ENCODE measurements around the gene PTPRD.

The PTPRD gene

DNA sequence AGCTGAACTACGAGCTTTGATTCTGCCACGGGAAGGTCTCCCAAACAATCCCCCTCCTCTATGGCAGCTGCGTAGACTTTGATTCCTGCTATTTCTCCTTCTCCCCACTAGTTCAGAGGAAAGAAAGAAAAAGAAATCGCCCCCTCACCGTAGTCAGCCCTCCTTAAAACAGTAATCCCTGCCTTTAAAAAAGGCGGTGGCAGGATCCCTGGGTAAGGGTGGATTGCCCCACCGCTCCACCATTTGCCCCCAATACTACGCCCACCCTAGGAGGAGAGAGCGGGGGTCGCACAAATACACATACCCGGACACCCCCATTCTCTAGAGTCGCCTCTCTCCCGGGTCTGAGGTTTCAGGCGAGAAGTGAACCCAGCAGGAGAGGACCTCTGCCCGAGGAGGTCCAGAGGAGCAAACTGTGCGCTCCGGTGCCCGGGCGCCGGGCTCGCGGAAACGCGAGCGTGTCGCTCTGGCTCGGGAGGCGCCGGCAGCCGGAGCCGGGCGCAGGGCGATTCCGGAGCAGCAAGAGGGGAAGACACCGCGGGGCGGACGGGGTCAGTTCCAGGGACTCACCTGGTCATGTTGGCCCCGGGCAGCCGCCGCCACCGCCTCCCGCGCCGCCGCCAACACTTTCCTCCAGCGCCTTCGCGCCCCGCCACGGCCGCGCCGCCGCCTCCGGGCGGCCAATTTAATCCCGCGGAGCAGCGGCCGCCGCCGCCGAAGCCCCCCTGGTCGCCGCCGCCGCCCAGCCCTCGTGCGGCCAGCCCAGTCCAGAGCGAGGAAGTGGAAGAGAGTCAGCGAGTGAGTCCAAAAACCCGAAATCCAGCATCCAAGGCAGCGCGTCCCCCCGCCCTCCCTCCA is 1755.5 kb downstream of the PTPRD start (continued):
- TF ChIP-seq, protein P1, sequence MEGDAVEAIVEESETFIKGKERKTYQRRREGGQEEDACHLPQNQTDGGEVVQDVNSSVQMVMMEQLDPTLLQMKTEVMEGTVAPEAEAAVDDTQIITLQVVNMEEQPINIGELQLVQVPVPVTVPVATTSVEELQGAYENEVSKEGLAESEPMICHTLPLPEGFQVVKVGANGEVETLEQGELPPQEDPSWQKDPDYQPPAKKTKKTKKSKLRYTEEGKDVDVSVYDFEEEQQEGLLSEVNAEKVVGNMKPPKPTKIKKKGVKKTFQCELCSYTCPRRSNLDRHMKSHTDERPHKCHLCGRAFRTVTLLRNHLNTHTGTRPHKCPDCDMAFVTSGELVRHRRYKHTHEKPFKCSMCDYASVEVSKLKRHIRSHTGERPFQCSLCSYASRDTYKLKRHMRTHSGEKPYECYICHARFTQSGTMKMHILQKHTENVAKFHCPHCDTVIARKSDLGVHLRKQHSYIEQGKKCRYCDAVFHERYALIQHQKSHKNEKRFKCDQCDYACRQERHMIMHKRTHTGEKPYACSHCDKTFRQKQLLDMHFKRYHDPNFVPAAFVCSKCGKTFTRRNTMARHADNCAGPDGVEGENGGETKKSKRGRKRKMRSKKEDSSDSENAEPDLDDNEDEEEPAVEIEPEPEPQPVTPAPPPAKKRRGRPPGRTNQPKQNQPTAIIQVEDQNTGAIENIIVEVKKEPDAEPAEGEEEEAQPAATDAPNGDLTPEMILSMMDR (tag by site-specific recombination; IDR thresholded peaks at IDR 0.05) = 0 out of 2 replicates have a peak, but pooled peaks have one; percentile 10
- no peak for TF ChIP-seq ZNF76 (tag by site-specific recombination; IDR thresholded peaks at IDR 0.05; ENCODE audit: borderline replicate concordance, low read depth)
- TF ChIP-seq ZNF335 (tag by site-specific recombination; conservative IDR thresholded peaks at IDR 0.05) = peak; percentile 87
- TF ChIP-seq ZNF639 (tag by site-specific recombination; IDR thresholded peaks at IDR 0.05) = no peak
- 0 out of 2 replicates have a peak, but pooled peaks have one; percentile 27 for TF ChIP-seq PRDM4 (tag by site-specific recombination; IDR thresholded peaks at IDR 0.05)

DNA sequence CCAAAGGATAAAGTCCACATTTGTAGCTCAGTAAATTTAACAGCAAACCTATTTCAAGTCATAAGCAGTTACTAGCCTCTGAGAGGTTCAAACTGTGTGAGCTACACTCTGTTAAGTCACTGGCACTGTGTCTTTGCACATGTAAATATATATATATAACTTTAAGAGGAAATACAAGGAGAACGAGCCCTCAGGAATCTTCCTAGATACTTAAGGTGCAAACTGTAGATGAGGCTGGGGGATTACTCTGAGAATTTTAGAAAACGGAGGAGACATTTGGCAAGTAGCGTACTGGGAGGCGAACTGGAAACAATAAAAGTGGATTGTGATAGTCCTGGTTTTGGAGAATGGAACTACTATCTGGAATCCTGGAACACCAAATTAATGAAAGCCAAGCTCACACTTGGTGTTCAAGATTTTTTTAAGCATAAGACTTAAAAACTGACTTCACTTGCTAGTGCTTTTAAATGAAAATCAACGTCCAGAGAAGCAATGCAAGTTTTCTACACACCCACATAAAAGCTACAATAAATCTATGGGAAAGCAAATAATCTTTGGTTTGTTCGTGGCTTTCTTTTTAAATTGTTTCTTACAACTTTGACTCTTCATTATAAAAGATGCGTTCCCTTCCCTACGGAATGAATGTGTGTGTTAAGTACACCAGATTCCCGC is 1756.3 kb downstream of the PTPRD start:
- ChIA-PET CTCF (interaction anchor here (0.6 to 1.5 kb wide), 6 partner anchors 12 to 1004 kb away, joined by 3 to 6 read pairs (median 3); no protein-coding TSS in a partner anchor), POLR2A (no interaction called here)
- H3K4me3 ChIP-seq (ENCODE audit: low read depth, low read length) = peak overlapping the region; percentile 90
- TF ChIP-seq, protein P2, sequence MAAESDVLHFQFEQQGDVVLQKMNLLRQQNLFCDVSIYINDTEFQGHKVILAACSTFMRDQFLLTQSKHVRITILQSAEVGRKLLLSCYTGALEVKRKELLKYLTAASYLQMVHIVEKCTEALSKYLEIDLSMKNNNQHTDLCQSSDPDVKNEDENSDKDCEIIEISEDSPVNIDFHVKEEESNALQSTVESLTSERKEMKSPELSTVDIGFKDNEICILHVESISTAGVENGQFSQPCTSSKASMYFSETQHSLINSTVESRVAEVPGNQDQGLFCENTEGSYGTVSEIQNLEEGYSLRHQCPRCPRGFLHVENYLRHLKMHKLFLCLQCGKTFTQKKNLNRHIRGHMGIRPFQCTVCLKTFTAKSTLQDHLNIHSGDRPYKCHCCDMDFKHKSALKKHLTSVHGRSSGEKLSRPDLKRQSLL (tag by site-specific recombination; IDR thresholded peaks at IDR 0.05) = no peak
- TF ChIP-seq ZNF174 (tag by site-specific recombination; IDR thresholded peaks at IDR 0.05) = no peak
- TF ChIP-seq, protein P3, sequence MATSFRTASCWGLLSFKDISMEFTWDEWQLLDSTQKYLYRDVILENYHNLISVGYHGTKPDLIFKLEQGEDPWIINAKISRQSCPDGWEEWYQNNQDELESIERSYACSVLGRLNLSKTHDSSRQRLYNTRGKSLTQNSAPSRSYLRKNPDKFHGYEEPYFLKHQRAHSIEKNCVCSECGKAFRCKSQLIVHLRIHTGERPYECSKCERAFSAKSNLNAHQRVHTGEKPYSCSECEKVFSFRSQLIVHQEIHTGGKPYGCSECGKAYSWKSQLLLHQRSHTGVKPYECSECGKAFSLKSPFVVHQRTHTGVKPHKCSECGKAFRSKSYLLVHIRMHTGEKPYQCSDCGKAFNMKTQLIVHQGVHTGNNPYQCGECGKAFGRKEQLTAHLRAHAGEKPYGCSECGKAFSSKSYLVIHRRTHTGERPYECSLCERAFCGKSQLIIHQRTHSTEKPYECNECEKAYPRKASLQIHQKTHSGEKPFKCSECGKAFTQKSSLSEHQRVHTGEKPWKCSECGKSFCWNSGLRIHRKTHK (tag by site-specific recombination; IDR thresholded peaks at IDR 0.05) = no peak
- no peak for TF ChIP-seq ZNF266 (tag by site-specific recombination; IDR thresholded peaks at IDR 0.05; ENCODE audit: low read depth)
- no peak for TF ChIP-seq ZNF473 (tag by site-specific recombination; IDR thresholded peaks at IDR 0.05)
- no peak for TF ChIP-seq OSR2 (tag by site-specific recombination; IDR thresholded peaks at IDR 0.05)
- H3K4me1 ChIP-seq (ENCODE audit: control insufficient read depth, insufficient read depth, low read length) = peaks cover 11% of the 10 kb centered on the region; the same call in 1 of the 2 replicates
- H3K36me3 ChIP-seq (ENCODE audit: control insufficient read depth in 2 of 2, insufficient read depth in 1 of 2, low read length in 2 of 2) = no peaks in the 10 kb centered on the region
- H3K27ac ChIP-seq (ENCODE audit: extremely low read depth, low read depth, low read length) = no peak overlapping the region; the same call in 1 of the 2 replicates
- H3K9me3 ChIP-seq (ENCODE audit: control insufficient read depth, insufficient read depth, low read depth, low read length) = no peaks in the 10 kb centered on the region

GRCh38 chr9:8855046-8855445 is 1757.8 kb downstream of the PTPRD start:
- POLR2A ChIA-PET = no interaction called here
- Histone ChIP-seq H3K9me3 (ENCODE audit: control insufficient read depth, insufficient read depth, low read depth, low read length) (no peaks in the 10 kb centered on the region), H3K36me3 (ENCODE audit: control insufficient read depth in 2 of 2, insufficient read depth in 1 of 2, low read length in 2 of 2) (no peaks in the 10 kb centered on the region), H3K4me3 (ENCODE audit: low read depth, low read length) (no peak overlapping the region), H3K27ac (ENCODE audit: extremely low read depth, low read depth, low read length) (no peak overlapping the region), H3K4me1 (ENCODE audit: control insufficient read depth, insufficient read depth, low read length) (peaks cover 8% of the 10 kb centered on the region; the same call in 1 of the 2 replicates)
- no peak for TF ChIP-seq ZNF558 (tag by site-specific recombination; IDR thresholded peaks at IDR 0.05)
- peak; percentile 33; the same call in 1 of the 2 replicates for TF ChIP-seq PRDM6 (tag by site-specific recombination; IDR thresholded peaks at IDR 0.05)
- TF ChIP-seq, protein P4, sequence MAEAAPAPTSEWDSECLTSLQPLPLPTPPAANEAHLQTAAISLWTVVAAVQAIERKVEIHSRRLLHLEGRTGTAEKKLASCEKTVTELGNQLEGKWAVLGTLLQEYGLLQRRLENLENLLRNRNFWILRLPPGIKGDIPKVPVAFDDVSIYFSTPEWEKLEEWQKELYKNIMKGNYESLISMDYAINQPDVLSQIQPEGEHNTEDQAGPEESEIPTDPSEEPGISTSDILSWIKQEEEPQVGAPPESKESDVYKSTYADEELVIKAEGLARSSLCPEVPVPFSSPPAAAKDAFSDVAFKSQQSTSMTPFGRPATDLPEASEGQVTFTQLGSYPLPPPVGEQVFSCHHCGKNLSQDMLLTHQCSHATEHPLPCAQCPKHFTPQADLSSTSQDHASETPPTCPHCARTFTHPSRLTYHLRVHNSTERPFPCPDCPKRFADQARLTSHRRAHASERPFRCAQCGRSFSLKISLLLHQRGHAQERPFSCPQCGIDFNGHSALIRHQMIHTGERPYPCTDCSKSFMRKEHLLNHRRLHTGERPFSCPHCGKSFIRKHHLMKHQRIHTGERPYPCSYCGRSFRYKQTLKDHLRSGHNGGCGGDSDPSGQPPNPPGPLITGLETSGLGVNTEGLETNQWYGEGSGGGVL (tag by site-specific recombination; IDR thresholded peaks at IDR 0.05) = no peak
- 0 out of 2 replicates have a peak, but pooled peaks have one; percentile 29 for TF ChIP-seq IKZF3 (tag by site-specific recombination; IDR thresholded peaks at IDR 0.05)
- TF ChIP-seq ZNF654 (tag by site-specific recombination; IDR thresholded peaks at IDR 0.05; ENCODE audit: low read depth) = peak; percentile 59
- TF ChIP-seq ZBTB48 (tag by site-specific recombination; IDR thresholded peaks at IDR 0.05) = no peak
- CTCF ChIA-PET = interaction anchor here (1.0 to 1.5 kb wide), 2 partner anchors 41 to 369 kb away, joined by 3 read pairs; no protein-coding TSS in a partner anchor
